Pericardium fibroblast (primary cell): ENCODE data around the gene CCDC57. TPM values are rescaled to one million over a fixed set of nuclear protein-coding genes. Genes with fewer than 3 reads are reported as not detected.

Experiments
- total RNA-seq: library from RNA; depleted of rRNA; stranded (reverse); fragments of >200 nt; gene quantifications from 2 replicates; pipeline ENCODE4 v1.2.3, GENCODE V29; 2015

The CCDC57 gene
- 7.6 and 9.7 TPM in 2 replicates for total RNA-seq

GRCh38 chr17:82212331-82213250, at the start of gene CCDC57:
CCDC57 (minus strand) TSS chr17:82212842; CDS start chr17:82201944, 10,898 bp downstream.

GRCh38 chr17:82228842-82229697, 16.4 kb upstream of the CCDC57 start, which contains the start of gene SLC16A3:
SLC16A3 (plus strand) TSS chr17:82229042; CDS start chr17:82236009, 6,967 bp downstream.

GRCh38 chr17:82098169-82098938, 114.3 kb downstream of the CCDC57 start, which contains the start of gene FASN:
FASN (minus strand) TSS chr17:82098236; CDS start chr17:82096445, 1,791 bp downstream.

GRCh38 chr17:82065638-82066303, 146.9 kb downstream of the CCDC57 start, which contains the start of gene DUS1L:
DUS1L (minus strand) TSS chr17:82065804; CDS start chr17:82065059, 745 bp downstream.

GRCh38 chr17:82051776-82052637, 160.6 kb downstream of the CCDC57 start, which contains the start of the genes GPS1 and RFNG:
GPS1 (plus strand) TSS chr17:82051898; CDS start chr17:82051932, 34 bp downstream.
RFNG (minus strand) TSS chr17:82051811; CDS start chr17:82051766, 45 bp downstream.

Other genes with a start within 250 kb of the CCDC57 start
- gene ASPSCR1, start 235.2 kb downstream of the CCDC57 start, total RNA-seq: 13.2 and 15.6 TPM in 2 replicates
- 44.6 and 69.1 TPM in 2 replicates for gene CENPX, start 190.0 kb downstream of the CCDC57 start, total RNA-seq
- gene LRRC45, start 189.5 kb downstream of the CCDC57 start, total RNA-seq: 14.4 and 15.6 TPM in 2 replicates
- 17.4 and 21.6 TPM in 2 replicates for gene RAC3, start 181.2 kb downstream of the CCDC57 start, total RNA-seq
- gene DCXR, start 175.1 kb downstream of the CCDC57 start, total RNA-seq: 91.7 and 113 TPM in 2 replicates
- gene RFNG, start 161.0 kb downstream of the CCDC57 start, total RNA-seq: 51.6 and 58.4 TPM in 2 replicates
- gene GPS1, start 160.9 kb downstream of the CCDC57 start, total RNA-seq: 78.2 and 81.1 TPM in 2 replicates
- gene DUS1L, start 147.0 kb downstream of the CCDC57 start, total RNA-seq: 30.2 and 57.8 TPM in 2 replicates
- gene FASN, start 114.6 kb downstream of the CCDC57 start, total RNA-seq: 108 and 137 TPM in 2 replicates
- 107 and 296 TPM in 2 replicates for gene SLC16A3, start 16.2 kb upstream of the CCDC57 start, total RNA-seq
- gene CSNK1D, start 60.9 kb upstream of the CCDC57 start, total RNA-seq: 31.6 and 37.3 TPM in 2 replicates
- gene CD7, start 104.8 kb upstream of the CCDC57 start, total RNA-seq: 0.26 and 4.0 TPM in 2 replicates
- 27.1 and 45.0 TPM in 2 replicates for gene SECTM1, start 120.9 kb upstream of the CCDC57 start, total RNA-seq
- not detected in 2 replicates for gene TEX19, start 146.4 kb upstream of the CCDC57 start, total RNA-seq
- gene UTS2R, start 158.9 kb upstream of the CCDC57 start, total RNA-seq: 0.26 TPM in 1 of 2 replicates, not detected in the other
- 25.6 and 45.3 TPM in 2 replicates for gene HEXD, start 205.5 kb upstream of the CCDC57 start, total RNA-seq
- 24.5 and 32.1 TPM in 2 replicates for gene OGFOD3, start 205.7 kb upstream of the CCDC57 start, total RNA-seq
- 74.3 and 75.9 TPM in 2 replicates for gene CYBC1, start 237.9 kb upstream of the CCDC57 start, total RNA-seq
- 23.2 and 37.5 TPM in 2 replicates for gene NARF, start 245.9 kb upstream of the CCDC57 start, total RNA-seq